Measurements from ENCODE around the gene HES7. TPM values are rescaled to one million over a fixed set of nuclear protein-coding genes. Genes with fewer than 3 reads are reported as not detected.

Gene HES7
- total and polyA plus RNA-seq, 9 of the 15 experiments (the other 6 are each of a cell fraction or from before 2014, with no cell fraction given): 0.03 to 1.7 (median 0.14) TPM; not detected in 1

GRCh38 chr17:8151120-8151640, 27.3 kb upstream of the HES7 start (continued):
- no peak for TF ChIP-seq SP2 (IDR thresholded peaks at IDR 0.05; ENCODE audit: extremely low read depth, low read depth, low read length, poor library complexity, severe bottlenecking)
- no peak for TF ChIP-seq BCL6 (CRISPR knock-in tag; IDR thresholded peaks at IDR 0.05)
- TF ChIP-seq ETS1 (conservative IDR thresholded peaks at IDR 0.05; ENCODE audit: control insufficient read depth, low read depth, low read length): 0 out of 2 replicates have a peak, but pooled peaks have one; percentile 40
- no peak for TF ChIP-seq FOXA1 (IDR thresholded peaks at IDR 0.05; ENCODE audit: borderline replicate concordance)
- TF ChIP-seq CBX1 (IDR thresholded peaks at IDR 0.05; ENCODE audit: low read depth): no peak
- no peak for TF ChIP-seq CEBPG (CRISPR knock-in tag; IDR thresholded peaks at IDR 0.05)
- TF ChIP-seq CEBPG (tag; conservative IDR thresholded peaks at IDR 0.05 in 1 of 2, IDR thresholded peaks at IDR 0.05 in 1 of 2): no peak
- 0 out of 2 replicates have a peak, but pooled peaks have one; percentile 17 for TF ChIP-seq ZNF263 (CRISPR knock-in tag; IDR thresholded peaks at IDR 0.05; ENCODE audit: borderline replicate concordance)
- peak; percentile 54 for TF ChIP-seq MXD1 (CRISPR knock-in tag; IDR thresholded peaks at IDR 0.05; ENCODE audit: borderline replicate concordance, poor library complexity, severe bottlenecking)
- TF ChIP-seq ZNF583 (CRISPR knock-in tag; IDR thresholded peaks at IDR 0.05): no peak
- no peak for TF ChIP-seq ZNF407 (IDR thresholded peaks at IDR 0.05; ENCODE audit: low read depth)
- no peak for TF ChIP-seq RERE (CRISPR knock-in tag; IDR thresholded peaks at IDR 0.05; ENCODE audit: borderline replicate concordance)

All from K562 (cell line).